ENCODE measurements around the gene SDHC.
"Not testable (repeated sequence)": the region's sequence is repeated elsewhere in the genome, so short reads cannot be mapped to it uniquely, and the experiment has no call there.

The SDHC gene

DNA sequence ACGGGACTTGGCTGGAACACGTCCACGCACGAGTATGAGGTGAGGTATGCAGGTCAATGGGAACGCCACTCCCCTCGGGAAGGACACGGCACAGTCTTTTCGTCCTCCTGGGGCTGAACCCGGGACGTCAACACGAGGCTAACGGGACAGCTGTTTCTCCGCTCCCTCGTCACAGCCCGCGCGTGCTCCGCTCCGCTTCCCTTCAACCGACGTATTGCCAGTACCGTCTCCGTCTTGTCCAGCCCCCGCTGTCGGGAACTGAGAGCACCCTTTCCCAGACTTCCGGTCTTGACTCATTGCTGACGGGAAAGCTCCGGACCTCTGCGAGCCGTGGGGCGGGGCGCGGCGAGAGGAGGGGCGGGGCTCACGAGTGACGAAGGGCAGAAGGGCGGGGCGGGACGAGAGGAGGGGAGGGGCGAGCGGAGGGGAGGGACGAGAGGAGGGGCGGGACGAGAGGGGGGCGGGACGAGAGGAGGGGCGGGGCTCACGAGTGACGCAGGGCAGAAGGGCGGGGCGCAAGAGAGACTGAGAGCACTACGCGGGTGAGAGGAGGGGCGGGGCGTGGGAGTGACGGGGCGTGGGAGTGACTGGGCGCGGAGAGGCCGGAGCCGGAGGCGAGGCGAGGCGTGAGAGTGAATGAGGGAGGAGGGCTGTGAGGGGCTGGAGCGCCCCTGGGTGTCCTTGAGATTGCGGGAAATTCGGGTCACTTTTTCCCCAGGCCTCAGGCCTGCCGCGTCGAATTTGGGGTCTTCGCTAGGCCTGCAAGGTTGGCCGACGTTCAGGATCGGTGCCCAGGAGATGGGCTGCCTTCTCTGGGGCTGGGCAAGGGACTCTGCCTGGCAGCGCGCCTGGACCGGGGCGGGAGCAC is 75.7 kb downstream of the SDHC start:
- DNase-seq = peak; percentile 94

DNA sequence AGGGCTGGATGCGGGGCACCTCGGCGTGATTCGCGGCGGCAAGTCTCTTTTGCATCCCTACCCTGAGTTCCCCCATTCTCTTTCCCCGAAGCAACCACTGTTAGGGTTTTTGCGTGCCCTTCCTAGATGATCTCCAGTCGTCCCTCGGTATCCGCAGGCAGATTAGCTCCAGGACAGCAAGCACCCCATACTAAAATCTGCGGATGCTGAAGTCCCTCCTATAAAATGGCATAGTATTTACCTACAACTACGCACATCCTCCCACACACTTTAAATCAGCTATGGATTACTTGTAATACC is 76.3 kb downstream of the SDHC start:
- no peak for DNase-seq

DNA sequence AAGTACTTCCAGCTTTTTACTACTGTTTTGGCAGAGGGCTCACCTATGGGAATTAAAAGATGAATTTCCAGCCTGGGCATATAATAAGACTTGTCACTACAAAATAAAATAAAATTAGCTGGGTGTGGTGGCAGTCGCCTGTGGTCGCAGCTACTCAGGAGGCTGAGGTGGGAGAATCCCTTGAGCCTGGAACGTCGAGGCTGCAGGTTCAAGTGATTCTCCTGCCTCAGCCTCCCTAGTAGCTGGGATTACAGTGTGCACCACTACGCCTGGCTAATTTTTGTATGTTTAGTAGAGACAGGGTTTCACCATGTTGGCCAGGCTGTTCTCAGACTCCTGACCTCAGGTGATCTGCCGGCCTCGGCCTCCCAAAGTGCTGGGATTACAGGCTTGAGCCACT is 77.0 kb downstream of the SDHC start:
- DNase-seq = not testable (repeated sequence)

GRCh38 chr1:161391611-161392010 is 77.4 kb downstream of the SDHC start:
- no peak for DNase-seq

DNA sequence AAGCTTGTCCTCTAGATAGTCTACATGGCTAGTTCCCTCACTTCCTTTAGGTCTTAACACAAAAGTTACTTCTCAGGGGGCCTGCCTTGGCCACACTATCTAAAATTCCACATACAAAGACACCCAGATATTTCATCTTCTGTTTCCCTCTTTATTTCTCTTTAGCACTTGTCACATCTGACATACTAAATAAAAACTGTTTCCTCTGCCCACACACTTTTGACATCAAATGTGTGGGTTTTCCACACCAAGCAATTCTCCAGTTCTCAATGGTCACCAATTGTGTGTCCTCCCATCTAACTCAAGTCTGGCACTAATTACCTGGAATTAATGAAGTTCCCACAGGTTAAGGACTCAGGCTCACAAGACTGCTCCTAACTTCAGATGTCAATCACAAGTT is 79.0 kb downstream of the SDHC start:
- no peak for DNase-seq

DNA sequence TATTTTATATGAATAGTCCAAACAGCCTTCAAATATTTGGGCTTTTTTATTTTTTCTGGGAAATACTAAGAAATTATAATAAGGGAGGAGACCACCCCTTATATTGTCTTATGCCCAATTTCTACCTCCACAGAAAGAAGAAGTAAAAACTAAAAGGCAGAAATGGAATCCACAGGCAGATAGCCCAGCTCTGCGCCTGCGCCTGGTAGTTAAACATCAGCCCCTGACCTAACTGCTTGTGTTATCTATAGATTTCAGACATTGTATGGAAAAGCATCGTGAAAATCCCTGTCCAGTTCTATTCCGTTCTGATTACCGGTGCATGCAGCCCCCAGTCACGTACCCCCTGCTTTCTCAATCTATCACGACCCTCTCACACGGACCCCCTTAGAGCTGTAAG is 82.9 kb downstream of the SDHC start:
- not testable (repeated sequence) for DNase-seq

- DNase-seq = no peak
Observed at GRCh38 chr1:161398900-161399256, 84.7 kb downstream of the SDHC start.

DNA sequence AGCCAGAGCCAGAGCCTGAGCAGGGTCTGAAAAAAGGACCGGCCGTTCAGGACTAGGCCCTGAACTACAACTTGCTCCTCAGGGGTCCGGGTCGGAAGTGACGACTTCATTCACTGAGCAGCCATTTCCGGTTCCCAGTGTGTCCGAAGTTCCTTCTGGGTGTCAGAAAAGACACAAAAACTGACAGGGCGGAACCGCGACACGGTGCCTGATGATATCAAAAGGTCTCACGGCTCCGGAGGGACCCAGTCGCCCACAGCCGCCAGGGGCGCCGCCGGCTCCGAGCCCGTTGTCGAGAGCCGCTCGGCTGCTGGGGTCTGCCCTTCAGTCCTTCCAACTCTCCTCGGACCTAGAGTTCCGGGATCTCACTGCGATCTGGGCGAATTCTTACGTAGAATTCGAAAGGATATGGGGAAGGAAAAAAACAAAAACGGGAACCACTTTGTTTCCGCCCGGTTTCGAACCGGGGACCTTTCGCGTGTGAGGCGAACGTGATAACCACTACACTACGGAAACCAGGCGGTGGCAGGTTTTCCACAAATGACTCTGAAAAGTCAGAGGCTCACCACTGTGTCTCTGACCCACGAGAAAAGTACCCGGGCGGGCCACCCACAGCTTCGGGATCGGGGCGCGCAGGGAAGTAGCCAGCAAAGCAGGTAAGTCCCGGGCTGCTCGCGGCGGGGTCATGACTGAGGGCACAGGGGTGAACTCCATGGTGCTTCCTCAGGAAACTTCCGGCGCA is 85.2 kb downstream of the SDHC start:
- peak; percentile 94 for DNase-seq

- DNase-seq = no peak
Observed at GRCh38 chr1:161402446-161402845, 88.3 kb downstream of the SDHC start.

DNA sequence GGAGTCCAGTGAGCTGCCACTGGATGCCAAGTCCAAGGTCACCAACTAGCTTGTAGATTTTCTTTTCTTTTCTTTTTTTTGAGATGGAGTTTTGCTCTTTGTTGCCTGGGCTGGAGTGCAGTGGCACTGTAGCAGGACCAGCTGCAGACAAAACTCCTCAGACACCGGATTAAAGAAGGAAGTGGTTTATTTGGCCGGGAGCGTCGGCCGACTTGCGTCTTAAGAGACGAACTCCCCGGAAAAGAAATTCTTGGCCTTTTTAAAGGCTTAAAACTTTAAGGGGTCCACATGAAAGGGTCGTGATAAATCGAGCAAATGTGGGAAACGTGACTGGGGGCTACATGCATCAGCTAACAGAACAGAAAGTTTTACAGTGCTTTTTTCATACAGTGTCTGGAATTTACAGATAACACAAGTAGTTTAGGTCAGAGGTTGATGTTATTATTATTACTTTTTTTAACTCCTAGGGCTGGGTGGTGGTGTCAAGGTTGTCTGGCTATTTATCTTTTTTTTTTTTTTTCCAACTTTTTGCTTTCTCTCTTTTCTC is 89.9 kb downstream of the SDHC start:
- no peak for DNase-seq

DNA sequence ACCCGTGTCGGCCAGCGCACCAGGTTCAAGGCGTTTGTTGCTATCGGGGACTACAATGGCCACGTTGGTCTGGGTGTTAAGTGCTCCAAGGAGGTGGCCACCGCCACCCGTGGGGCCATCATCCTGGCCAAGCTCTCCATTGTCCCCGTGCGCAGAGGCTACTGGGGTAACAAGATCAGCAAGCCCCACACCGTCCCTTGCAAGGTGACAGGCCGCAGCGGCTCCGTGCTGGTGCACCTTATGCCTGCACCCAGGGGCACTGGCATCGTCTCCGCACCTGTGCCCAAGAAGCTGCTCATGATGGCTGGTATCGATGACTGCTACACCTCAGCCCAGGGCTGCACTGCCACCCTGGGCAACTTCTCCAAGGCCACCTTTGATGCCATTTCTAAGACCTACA is 92.4 kb downstream of the SDHC start:
- not testable (repeated sequence) for DNase-seq

- no peak for DNase-seq
Observed at GRCh38 chr1:161407451-161407985, 93.3 kb downstream of the SDHC start.

DNA sequence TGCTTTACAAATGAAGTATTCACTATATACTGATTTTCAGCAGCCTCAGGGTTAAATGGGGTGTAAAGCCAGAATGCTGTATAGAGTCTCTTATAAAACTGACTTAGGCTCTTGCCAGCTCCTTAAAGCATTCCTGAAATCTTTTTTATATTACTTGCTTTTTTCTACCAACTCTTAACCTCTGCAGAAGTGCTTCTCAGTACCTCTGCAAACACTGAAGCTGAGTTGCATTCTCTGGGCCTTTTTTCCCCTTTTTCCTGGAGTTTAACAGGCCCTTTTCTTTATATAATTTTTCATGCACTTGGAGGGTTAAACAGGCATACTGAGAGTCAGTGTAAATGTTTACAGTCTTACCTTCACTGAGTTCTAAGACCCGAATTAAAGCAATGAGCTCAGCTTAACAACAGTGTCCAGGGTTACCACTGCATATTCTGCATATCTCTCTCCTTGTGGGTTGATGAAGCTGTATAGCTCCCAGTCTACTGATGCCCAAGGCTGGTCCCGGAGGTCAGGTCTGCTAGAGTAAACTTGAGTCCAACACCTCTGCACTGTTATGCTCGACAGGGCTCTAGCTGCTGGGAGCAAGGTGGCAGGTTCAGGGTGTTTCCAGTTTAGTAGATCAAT is 94.4 kb downstream of the SDHC start:
- DNase-seq = no peak

DNA sequence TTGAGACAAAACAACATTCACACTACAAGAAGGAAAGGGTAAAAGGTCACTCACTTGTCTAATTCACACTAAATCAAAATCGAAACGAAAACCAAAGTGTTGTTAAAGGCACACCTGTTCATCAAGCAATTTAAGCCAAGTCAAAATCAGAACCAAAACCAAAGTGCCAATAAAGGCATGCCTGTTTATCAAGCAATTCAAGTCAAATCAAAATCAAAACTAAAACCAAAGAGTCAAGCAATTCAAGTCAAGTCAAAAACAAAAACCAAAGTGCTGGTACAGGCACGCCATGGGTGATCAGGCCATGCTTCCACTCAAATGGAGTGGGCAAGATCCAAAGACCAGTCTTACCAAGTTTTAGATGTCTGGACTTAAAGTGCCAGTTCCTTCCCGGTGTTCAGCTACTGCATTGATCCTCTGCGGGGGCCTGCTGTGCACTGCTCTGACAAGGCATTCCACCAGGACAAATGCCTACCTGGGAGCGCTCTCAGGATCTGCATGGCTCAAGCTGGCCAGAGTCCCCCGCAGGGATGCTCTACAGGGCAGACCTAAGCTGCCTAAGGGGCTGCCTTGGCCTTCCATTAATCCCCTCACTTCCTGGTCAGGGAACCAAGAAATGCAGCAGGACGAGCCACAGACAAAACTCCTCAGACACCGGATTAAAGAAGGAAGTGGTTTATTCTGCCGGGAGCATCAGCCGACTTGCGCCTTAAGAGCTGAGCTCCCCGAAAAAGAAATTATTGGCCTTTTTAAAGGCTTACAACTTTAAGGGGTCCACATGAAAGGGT is 95.9 kb downstream of the SDHC start:
- not testable (repeated sequence) for DNase-seq

DNA sequence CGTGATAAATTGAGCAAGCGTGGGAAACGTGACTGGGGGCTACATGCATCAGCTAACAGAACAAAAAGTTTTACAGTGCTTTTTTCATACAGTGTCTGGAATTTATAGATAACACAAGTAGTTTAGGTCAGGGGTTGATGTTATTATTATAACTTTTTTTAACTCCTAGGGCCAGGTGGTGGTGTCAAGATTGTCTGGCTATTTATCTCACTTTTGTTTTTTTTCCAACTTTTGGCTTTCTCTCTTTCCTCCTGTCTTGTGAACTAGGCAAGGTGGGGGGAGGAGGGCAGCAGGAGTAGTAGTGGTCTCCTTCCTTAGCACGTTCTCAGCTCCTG is 96.4 kb downstream of the SDHC start:
- DNase-seq = not testable (repeated sequence)
